Stimulated activated CD4-positive, alpha-beta T cell treated with anti-CD3 and anti-CD28 coated beads, TNF-alpha, amount 100 ng/mL, for 4 hours (primary cell): ENCODE results near the gene RBM34.
A peak's percentile ranks its signal among the peaks of the same experiment; 100 is the strongest.

Experiments
- DNase-seq, 3 experiments: peaks; one replicate each; pipeline ENCODE4 v3.0.0-alpha.2; 2020; ENCODE audit warnings: low read depth in 3 of 3

The RBM34 gene

DNA sequence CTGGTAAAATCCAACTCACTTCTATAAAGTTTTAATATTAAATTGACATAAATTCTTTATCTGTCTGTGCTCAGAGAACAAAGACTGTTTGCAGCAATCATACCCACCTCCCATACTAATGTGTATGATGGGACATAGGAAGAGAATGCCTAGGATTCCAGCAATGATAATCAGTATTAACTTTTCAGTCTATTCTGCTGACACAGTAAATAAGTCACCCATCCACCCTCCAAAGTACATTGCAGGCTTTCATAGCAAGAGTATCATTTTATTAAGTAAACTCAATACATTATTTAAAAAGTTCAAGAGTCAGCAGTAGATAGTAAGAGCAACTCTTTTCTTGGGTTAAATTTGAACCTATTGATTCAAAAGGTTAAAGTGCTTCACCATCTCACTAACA is 8.8 kb downstream of the RBM34 start:
- DNase-seq = no peak

DNA sequence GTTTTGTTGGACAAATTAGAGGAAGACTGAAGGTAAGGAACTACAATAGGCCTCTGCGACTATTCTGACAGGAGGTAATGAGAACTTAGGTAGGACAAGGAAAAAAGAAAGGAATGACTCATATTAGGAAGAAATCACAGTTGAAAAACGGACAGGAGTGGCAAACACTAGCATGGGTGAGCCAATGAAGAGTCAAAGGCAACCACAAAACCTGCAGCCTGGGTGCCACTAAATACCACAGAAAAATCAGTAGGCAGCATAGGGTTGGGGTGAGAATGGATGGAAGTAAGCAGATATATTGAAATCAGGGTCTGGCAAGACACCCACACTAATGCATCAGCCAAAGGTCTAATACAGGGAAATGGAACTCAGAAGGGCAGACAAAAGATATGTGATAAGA is 10.0 kb downstream of the RBM34 start:
- DNase-seq = no peak

DNA sequence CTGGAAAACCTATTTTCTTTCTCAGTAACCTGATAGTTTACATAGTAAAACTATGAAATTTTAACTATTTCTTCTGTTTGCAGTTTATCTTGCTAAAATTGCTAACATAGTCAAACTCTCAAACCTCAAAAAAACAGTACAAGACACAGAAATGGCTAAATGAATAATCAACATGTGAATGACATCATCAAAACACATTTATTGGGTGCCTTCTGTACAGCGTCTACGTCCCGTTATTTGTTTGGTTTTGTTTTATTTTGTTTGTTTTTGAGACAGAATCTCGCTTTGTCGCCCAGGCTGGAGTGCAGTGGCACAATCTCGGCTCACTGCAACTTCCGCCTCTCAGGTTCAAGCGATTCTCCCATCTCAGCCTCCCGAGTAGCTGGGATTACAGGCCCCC is 11.2 kb downstream of the RBM34 start:
- no peak for DNase-seq

DNA sequence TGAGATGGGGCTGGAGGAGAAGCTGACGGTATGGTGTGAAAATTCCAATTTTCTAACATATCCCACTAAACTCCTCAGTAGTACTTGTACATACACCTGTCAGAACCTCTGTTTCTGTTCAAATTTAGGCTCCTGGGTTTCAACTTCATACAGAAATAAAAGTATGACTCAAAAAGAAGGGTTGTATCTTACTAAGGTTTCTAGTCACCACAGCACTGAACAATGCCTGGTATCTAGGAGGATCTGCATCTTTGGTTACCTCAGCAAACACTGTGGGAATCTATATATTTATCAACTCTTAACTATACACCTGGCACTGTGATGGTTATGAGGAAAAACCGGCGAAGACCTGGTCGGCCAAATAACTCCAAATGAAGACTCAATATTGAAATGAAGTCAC is 13.8 kb downstream of the RBM34 start:
- DNase-seq = no peak

DNA sequence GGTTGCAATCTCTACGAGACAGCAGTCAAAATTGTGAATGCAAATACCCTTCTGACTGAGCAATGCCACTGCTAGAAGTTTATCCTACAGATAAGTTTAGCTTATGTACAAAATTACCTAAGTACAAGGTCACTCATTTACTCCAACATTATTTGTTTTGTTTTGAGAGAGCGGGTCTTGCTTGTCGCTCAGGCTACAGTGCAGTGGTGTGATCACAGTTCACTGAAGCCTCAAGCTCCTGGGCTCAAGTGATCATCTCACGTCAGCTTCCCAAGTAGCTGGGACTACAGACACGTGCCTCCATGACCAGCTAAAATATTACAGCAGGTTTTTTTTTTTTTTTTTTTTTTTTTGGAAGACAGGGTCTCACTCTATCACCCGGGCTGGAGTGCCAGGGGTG is 15.4 kb downstream of the RBM34 start:
- DNase-seq = no peak

DNA sequence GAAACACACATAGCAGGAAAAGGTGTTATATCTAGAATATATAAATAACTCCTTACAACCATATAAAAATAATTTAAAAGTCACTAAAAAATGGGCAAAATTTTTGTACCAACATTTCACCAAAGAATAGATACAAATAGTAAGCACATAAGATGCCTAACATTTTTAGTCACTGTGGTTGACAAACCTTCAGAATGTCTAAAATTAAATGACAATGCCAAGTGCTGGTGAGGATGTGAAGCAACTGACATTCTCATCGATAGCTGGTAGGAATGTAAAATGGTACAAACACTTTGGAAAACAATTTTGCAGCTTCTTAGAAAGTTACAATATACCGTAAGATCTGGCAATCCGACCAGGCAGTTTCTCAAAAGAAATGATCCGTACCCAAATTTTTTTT is 18.1 kb downstream of the RBM34 start:
- no peak for DNase-seq

DNA sequence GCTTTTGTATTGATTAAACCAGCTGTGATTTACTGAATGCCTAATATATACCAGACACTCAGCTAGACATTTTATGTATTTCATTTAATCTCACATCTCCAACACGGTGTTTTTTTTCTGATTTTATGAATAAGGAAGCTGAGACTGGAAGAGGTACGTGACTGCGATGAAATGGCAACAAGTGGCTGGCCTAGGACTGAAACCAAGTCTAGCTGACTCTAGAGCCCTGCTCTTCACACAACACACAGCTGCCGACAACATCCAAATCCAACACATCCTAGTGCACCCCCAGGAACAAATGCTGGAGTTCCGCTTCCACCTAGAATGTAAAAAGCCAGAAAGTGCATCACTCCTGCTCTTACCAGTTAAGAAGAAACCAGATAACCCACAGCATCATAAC is 21.7 kb downstream of the RBM34 start:
- no peak for DNase-seq

DNA sequence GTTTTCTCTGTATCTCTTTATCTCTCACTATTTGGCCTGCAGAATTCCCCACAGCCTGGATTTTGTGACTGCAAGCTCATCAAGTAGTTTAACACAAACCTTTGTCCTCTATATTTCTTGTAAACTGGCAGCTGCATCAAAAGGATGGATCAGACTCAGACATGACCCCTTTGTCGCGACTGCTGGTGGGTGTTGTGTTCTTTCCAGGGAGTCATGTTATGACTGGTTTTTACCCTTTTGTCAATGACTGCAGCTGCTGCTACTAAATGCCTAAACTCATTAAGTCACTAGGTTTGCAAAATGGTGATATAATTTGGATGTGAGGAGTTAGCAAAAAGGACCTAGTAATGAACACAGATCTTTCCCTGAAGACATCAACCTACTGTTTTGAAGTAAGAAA is 22.2 kb downstream of the RBM34 start:
- no peak for DNase-seq

DNA sequence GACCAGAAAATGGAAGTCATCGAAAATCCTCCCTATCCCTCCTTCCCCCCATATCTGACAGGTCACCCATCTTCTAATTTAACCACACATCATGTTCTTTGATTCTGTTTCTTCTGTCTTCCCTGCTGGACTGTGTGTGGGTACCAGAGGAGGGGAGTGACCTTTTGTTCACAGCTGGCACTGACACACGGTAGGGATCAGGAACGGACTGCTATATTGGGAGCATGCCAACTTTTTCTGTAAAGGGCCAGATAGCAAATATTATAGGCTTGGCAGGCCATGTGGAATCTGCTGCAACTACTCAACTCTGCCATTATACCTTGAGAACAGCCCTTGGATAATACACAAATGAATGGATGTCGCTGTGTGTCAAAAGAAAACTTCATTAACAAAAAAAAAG is 24.9 kb downstream of the RBM34 start:
- no peak for DNase-seq

DNA sequence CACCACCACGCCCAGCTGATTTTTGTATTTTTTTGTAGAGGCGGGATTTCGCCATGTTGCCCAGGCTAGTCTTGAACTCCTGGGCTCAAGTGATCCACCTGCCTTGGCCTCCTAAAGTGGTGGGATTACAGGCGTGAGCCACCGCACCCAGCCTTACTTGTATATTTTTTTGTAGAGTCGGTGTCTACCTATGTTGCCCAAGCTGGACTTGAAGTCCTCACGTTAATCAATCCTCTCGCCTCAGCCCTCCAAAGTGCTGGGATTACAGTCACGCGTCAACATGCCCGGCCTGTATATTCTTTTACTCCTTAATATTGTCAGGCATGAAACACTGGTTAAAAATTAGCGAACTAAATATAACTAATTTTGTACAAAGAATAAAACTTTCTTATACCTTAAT is 26.9 kb downstream of the RBM34 start:
- no peak for DNase-seq

DNA sequence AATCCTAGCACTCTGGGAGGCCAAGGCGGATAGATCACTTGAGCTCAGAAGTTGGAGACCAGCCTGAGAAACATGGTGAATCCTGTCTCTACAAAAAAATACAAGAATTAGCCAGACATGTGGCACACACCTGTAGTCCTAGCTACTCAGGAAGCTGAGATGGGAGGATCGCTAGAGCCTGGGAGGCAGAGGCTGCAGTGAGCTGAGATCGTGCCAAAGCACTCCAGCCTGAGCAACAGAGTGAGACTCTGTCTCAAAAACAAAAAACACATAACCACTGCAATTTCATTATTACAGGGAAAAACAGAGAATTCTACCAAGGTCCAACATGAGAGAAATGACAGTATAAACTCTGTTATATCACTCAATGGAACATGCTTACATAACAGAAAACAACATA is 28.0 kb downstream of the RBM34 start:
- no peak for DNase-seq

DNA sequence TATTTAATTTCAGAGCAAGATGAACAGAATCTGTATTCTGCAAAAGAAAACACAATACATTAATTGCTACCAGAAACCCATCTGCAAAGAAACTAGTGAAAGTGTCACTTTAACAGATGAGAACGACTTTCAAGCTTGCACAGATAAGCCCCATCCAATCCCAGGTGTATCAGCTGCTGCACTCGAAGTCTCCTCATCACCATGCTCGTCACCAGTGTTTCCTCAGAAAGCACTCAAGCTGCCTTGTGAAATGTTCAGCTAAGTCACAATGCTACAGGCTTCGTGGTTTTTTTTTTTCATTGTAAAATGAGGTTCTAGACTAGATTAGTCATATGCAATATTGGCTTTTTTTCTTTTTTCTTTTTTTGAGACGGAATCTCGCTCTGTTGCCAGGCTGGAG is 29.1 kb downstream of the RBM34 start:
- no peak for DNase-seq

DNA sequence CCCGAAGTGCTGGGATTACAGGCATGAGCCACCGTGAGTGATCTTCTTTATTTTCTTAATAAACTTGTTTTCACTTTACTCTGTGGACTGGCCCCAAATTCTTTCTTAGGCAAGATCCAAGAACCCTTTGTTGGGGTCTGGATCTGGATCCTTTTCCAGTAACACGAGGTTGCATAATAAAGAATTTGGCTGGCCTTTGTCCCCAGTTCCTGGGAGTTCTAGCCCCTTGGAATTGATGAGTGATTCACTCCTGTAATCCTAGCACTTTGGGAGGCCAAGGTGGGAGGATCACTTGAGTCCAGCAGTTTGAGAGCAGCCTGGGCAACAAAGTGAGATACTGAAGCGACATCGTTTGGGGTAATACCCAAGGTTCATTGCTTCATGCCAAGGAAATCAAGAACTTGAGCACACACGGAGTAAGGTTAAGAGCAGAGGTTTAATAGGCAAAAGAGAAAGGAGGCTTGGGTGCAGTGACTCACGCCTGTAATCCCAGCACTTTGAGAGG is 30.2 kb downstream of the RBM34 start:
- DNase-seq = no peak

DNA sequence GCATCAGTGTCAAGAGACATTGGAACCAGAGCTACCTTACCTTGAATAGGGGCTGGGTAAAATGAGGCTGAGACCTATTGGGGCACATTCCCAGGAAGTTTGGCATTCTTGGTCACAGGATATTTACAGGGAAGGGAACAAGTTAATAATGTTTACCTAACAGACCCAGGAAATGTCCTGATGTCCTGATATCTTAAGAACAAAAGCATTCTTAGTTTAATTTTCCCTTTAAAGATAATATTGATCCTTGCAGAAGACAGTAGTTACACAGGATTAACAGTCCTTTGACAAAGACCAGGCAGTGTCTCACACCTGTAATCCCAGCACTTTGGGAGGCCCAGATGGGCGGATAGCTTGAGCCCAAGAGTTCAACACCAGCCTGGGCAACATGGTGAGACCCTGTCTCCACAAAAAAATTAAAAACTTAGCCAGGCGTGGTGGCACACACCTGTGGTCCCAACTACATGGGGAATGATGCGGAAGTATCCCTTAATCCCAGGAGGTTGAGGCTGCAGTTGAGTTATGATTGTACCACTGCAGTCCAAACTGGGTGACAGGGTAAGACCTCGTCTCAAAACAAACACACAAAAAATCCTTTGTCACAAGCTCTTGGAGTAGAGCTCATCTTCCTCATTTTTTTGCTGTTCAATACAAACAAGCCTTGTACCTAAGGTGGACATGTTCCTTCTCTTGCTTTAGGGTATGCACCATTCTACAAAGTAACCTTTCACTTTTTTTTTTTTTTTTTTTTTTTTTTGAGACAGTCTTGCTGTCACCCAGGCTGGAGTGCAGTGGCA is 31.1 kb downstream of the RBM34 start:
- no peak for DNase-seq

DNA sequence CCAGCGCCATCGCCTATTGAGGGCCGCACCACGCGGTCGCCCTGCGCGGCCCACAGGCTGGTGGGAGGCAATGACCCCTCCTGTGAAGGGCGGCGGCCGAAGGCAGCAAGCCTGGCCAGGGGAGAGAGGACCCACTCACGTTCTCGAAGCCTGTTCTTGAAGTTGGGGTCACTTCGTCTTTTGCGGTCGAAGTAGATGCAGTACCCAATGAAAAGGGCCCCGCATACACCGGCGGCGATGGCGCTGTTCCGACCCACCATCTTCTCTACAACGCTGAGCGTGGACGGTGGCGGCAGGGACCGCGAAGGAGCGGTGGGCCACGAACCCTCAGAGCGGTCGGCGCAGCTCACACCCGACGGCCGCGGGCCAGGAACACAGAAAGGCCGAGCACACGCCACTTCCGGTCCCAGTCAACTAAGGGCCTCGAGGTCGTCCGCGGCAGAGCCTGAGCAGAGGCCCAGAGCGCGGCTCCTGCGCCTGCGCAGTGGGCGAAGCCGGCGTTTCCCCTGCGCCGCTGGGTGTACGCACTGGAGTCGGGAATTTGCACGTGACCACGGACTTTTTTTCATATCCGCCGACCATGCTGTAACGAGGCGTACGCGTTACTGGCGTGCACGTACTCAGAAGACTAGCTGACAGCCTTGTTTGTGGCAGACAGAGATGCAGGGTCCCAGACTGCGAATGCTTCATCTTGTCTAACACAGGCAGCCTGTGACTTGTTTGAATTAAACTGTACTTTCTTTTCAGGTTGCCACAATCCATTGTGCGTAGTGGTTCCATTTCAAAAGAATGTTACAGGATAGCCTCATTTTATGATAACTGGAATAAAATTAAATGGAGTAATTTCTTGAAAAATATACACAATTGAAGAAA is 32.4 kb downstream of the RBM34 start, which contains the start of gene TOMM20:
TSS of gene TOMM20 (minus strand) at position 382 of the 873 bp plus-strand sequence. CDS start at position 260, 122 bp downstream.
- DNase-seq = peak; percentile 79 to 87 (median 87)

DNA sequence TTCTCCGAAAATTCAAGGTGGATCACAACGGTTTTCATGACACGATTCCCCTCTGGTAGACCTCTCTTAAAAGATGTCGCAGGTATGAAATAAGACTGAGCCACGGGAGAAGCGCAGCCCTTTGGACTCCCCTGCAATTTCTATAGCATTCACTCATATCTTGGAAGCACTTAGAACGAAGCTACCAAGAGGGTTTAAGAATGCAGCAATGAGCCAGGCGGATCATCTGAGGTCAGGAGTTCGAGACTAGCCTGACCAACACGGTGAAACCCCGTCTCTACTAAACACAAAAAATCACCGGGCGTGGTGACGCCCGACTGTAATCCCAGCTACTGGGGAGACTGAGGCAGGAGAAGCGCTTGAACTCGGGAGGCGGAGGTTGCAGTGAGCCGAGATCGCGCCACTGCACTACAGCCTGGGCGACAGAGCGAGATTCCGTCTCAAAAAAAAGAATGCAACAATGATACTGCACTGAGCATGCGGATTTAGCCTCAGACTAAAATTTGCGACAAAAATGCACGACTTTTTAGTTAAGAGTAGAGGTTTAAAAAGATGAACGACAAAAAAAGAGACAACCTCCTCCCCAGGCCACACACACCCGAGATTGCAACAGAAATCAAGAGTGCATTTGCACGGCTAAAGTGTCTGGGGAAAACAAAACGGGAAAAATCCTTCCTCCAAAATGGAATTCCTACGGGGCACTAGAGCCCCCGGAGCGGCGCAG is 33.2 kb downstream of the RBM34 start:
- no peak for DNase-seq

DNA sequence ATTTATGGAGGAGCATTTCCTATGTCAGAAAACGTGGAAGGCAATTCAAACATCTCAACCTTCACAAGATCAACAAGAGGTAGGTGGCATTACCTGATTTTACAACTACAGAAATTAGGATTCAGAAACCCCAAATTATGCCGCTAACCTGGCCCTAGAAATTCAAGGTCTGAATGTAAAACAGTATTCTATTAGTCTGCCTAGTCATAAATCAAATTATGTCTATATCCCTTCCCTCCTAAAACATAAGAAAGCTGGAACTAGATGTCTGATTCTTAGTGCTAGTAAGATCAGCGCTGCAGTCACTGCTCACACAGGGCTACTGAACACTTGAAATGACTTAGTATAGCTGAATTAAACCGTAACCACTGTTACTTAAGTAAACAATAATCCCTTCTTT is 33.8 kb downstream of the RBM34 start:
- DNase-seq = no peak

DNA sequence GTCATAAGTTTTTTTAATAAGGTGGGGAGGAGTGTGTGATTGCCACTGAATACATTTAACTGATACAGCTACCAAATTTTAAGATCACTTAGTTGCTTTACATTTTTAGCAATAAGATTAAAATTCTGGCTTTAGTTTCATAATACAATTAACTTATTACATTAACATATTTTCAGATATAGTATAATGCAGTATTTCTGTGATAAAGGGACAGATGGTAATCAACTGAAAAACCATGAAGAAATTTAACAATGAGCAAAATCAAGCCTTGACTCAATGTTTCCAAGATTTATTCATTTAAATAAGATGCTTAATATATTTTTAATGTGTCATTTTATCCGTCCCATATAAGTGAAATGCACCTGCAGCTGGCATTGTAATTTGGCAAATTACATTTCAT is 36.4 kb downstream of the RBM34 start:
- no peak for DNase-seq

DNA sequence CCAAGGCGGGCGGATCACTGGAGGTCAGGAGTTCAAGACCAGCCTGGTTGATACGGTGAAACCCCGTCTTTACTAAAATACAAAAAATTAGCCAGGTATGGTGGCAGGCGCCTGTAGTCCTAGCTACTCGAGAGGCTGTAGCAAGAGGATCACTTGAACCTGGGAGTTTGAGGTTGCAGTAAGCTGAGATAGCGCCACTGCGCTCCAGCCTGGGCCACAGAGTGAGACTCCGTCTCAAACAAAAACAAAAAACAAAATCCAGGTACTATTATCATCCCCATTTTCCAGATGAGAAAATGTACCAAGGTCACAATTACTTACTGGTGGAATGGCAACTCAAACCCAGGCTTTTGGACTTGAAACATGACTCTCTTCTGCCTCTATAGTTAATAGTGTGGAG is 36.9 kb downstream of the RBM34 start:
- DNase-seq = no peak

DNA sequence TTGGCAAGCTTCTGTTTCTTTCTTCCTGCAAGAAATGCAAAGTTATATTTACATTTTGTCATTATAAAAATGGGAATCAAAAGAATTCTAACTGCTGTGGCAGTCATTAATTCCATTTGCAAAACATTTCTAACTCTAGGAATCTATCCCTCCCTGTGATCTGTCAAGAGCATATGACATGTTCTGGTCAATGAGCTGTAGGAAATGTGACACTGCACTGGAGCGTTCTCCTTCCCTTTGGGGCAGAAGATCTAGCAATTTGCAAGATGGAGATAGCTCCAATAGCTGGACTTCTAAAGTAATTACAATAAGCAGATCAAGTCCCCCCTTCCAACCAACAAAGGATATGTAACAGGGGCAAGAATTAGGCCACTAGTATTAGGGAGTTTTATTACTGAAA is 38.7 kb downstream of the RBM34 start:
- no peak for DNase-seq

DNA sequence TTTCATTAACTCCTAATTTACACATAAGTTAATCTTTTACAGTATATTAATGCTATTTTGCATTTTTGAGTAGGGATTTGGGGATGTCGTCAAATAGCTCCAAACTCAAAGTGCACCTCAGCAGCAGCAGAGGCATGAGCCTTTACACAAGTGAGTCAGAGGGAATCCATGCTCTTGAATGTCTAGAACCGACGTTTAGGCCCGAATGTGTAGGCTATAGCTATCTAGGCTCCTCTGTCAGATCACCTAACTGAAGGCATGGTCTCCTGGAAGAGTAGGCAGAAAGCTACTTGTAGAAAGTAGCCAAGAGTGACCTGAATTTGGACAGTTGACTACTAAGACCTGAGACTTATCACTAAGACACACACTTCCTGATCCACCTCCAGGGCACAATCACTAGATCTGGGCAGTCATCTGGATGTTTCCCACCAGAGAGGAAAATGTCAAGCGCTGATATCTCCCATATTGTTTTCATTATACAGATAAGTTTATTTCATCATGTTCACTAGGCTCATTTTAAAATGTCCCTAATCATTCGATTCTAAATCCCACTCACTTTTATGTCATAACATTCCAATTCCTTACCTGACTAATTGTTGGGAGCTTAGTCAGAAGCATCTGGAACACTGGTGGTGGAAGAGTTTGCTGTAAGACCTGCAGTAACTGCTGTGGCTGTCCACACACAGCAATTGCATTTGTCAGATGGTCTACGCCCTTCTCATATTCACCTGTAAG is 47.7 kb downstream of the RBM34 start:
- no peak for DNase-seq
